ENCODE results near the gene RTP5. TPM values are rescaled to one million over a fixed set of nuclear protein-coding genes. Genes with fewer than 3 reads are reported as not detected.
"Not testable (repeated sequence)": the region's sequence is repeated elsewhere in the genome, so short reads cannot be mapped to it uniquely, and the experiment has no call there.

Gene RTP5
- total and polyA plus RNA-seq, 3 donors from 2014 or later = 0.13 to 0.93 (median 0.47) TPM

- not testable (repeated sequence) for DNase-seq
- WGBS, 2 donors = 54 to 76% methylated on average over 14 to 22 of the region's 22 CpGs
Observed at GRCh38 chr2:241875754-241876527, 6.4 kb downstream of the RTP5 start.

GRCh38 chr2:241876528-241877196 lies 7.1 kb downstream of the RTP5 start:
- WGBS, 2 donors = 85 to 98% methylated on average over 9 to 18 of the region's 18 CpGs

More at GRCh38 chr2:241875754-241876527, 6.4 kb downstream of the RTP5 start:
- H3K4me3 ChIP-seq; H3K27me3 ChIP-seq; H3K4me1 ChIP-seq; H3K36me3 ChIP-seq (ENCODE audit: low read depth, missing control alignments); H3K27ac ChIP-seq; intact Hi-C loops (cut with DNase I; ENCODE audit: low total_unique reads); H3K9me3 ChIP-seq: not testable (repeated sequence)
- peak in 2 of 3 experiments; percentile 13 to 48 for TF ChIP-seq CTCF (IDR thresholded peaks at IDR 0.05)

GRCh38 chr2:241877197-241877685 lies 7.7 kb downstream of the RTP5 start:
- WGBS, 2 donors = 82 to 83% methylated on average over 15 to 16 of the region's 16 CpGs
- H3K36me3 ChIP-seq (ENCODE audit: low read depth, missing control alignments) = no peaks in the 10 kb centered on the region
- TF ChIP-seq CTCF (IDR thresholded peaks at IDR 0.05) = no peak
- no peak for TF ChIP-seq POLR2A (IDR thresholded peaks at IDR 0.05)

More at GRCh38 chr2:241876528-241877196, 7.1 kb downstream of the RTP5 start:
- Histone ChIP-seq H3K36me3 (ENCODE audit: low read depth, missing control alignments) (no peaks in the 10 kb centered on the region), H3K4me1 (no peaks in the 10 kb centered on the region), H3K27me3 (no peaks in the 10 kb centered on the region), H3K4me3 (no peak overlapping the region), H3K9me3 (no peaks in the 10 kb centered on the region), H3K27ac (no peak overlapping the region)
- TF ChIP-seq POLR2A (IDR thresholded peaks at IDR 0.05) = no peak
- no peak for TF ChIP-seq CTCF (IDR thresholded peaks at IDR 0.05)
- intact Hi-C loops (cut with DNase I; ENCODE audit: low total_unique reads) = no loop called here
- DNase-seq = no peak

GRCh38 chr2:241877989-241878970 lies 8.8 kb downstream of the RTP5 start:
- Histone ChIP-seq H3K27me3 (no peaks in the 10 kb centered on the region), H3K9me3 (no peaks in the 10 kb centered on the region), H3K4me3 (no peak overlapping the region), H3K4me1 (peaks cover 8% of the 10 kb centered on the region), H3K36me3 (ENCODE audit: low read depth, missing control alignments) (no peaks in the 10 kb centered on the region), H3K27ac (no peak overlapping the region)
- TF ChIP-seq POLR2A (IDR thresholded peaks at IDR 0.05) (no peak), CTCF (IDR thresholded peaks at IDR 0.05) (peak; percentile 8 to 69 (median 66))
- peak; percentile 80 for DNase-seq
- intact Hi-C loops (cut with DNase I; ENCODE audit: low total_unique reads) = no loop called here
- 21 to 32% methylated on average over 13 to 19 of the region's 27 CpGs for WGBS, 2 donors

More at GRCh38 chr2:241877197-241877685, 7.7 kb downstream of the RTP5 start:
- H3K4me3 ChIP-seq = no peak overlapping the region
- H3K27ac ChIP-seq = no peak overlapping the region
- peaks cover 5% of the 10 kb centered on the region for H3K4me1 ChIP-seq
- no peaks in the 10 kb centered on the region for H3K9me3 ChIP-seq
- DNase-seq = no peak
- intact Hi-C loops (cut with DNase I; ENCODE audit: low total_unique reads) = no loop called here
- no peaks in the 10 kb centered on the region for H3K27me3 ChIP-seq
